Esophagus muscularis mucosa (tissue), 4 donors: ENCODE measurements around the gene AHRR.
"Not testable (repeated sequence)": the region's sequence is repeated elsewhere in the genome, so short reads cannot be mapped to it uniquely, and the experiment has no call there.

ENCODE experiments used
- CTCF ChIP-seq, 3 experiments: fragments of 200-600 bp in 2 of 3; fragments of 450-650 bp in 1 of 3; sonication (generic) in 2 of 3; IDR thresholded peaks; one replicate each; pipeline ENCODE4 v1.5.1; 2017 to 2019; ENCODE audit warnings: antibody characterized with exemption in 3 of 3, mild to moderate bottlenecking in 2 of 3, moderate library complexity in 1 of 3
- EP300 ChIP-seq: sonication (generic); formaldehyde crosslinking; IDR thresholded peaks from one replicate; pipeline ENCODE4 v1.6.1; 2017; ENCODE audit warnings: antibody characterized with exemption
- POLR2A ChIP-seq: fragments of 450-650 bp; IDR thresholded peaks from one replicate; pipeline ENCODE4 v1.6.1; 2017; ENCODE audit warnings: antibody characterized with exemption, moderate library complexity, mild to moderate bottlenecking, low read depth
- POLR2AphosphoS5 ChIP-seq, 2 donors: sonication (generic); formaldehyde crosslinking; IDR thresholded peaks; one replicate each; pipeline ENCODE4 v1.6.1; 2017; ENCODE audit warnings: antibody characterized with exemption in 2 of 2

GRCh38 chr5:398141-398474, 76.6 kb downstream of the AHRR start:
- not testable (repeated sequence) for TF ChIP-seq POLR2AphosphoS5 (IDR thresholded peaks at IDR 0.05); POLR2A; CTCF (IDR thresholded peaks at IDR 0.05); EP300
